ENCODE results near the gene SETD5. TPM values are rescaled to one million over a fixed set of nuclear protein-coding genes. Genes with fewer than 3 reads are reported as not detected.

SETD5 gene
- total RNA-seq, 2 experiments from 2014 or later, result 120 to 214 TPM

- no peaks in the 10 kb centered on the region for H3K9me3 ChIP-seq (ENCODE audit: low read length)
- no TSS peak for BruUV-seq (replicated peaks)
- ChIA-PET CTCF (ENCODE audit: unreplicated experiment) (interaction anchor here (1.0 kb wide), 1 partner anchor 10 kb away, joined by 5 read pairs; the partner anchor contains the start of gene THUMPD3), POLR2A (interaction anchor here (0.6 to 1.4 kb wide), 3 partner anchors 11 to 81 kb away, joined by 3 to 8 read pairs (median 4); partner anchors contain the start of gene THUMPD3)
- H3K27ac ChIP-seq (ENCODE audit: low read depth, low read length, poor library complexity, severe bottlenecking), result no peak overlapping the region
- H4K20me1 ChIP-seq (ENCODE audit: insufficient read depth, low read length), result 0 out of 2 replicates have a peak, but pooled peaks cover 4% of the 10 kb centered on the region
- no peaks in the 10 kb centered on the region for H3K9me2 ChIP-seq (ENCODE audit: insufficient read depth, low read length)
- no peaks in the 10 kb centered on the region for H3K4me1 ChIP-seq (ENCODE audit: insufficient read depth, low read length, poor library complexity, severe bottlenecking)
- no peak for DNase-seq (ENCODE audit: low spot score)
- no peaks in the 10 kb centered on the region for H3K79me2 ChIP-seq (ENCODE audit: insufficient read depth, low read depth, low read length)
- intact Hi-C loops (cut with micrococcal nuclease; ENCODE audit: unreplicated experiment), result no loop called here
- H3K4me3 ChIP-seq (ENCODE audit: low read depth, low read length, poor library complexity, severe bottlenecking), result no peak overlapping the region
- no peak overlapping the region for H2AFZ ChIP-seq (ENCODE audit: low read length)
- TF ChIP-seq EZH2phosphoT487 (IDR thresholded peaks at IDR 0.05; ENCODE audit: borderline replicate concordance, low read depth, low read length) (no peak), CTCF (conservative IDR thresholded peaks at IDR 0.05; ENCODE audit: low read length) (no peak)
- no peak overlapping the region for H3K4me2 ChIP-seq (ENCODE audit: low read length)
- H3K36me3 ChIP-seq (ENCODE audit: insufficient read depth, low read length), result peaks cover 95% of the 10 kb centered on the region
Observed at GRCh38 chr3:9373465-9373864, 23.9 kb upstream of the SETD5 start.

- TF ChIP-seq EZH2phosphoT487 (IDR thresholded peaks at IDR 0.05; ENCODE audit: borderline replicate concordance, low read depth, low read length) (no peak), CTCF (conservative IDR thresholded peaks at IDR 0.05; ENCODE audit: low read length) (no peak)
- ChIA-PET CTCF (ENCODE audit: unreplicated experiment) (no interaction called here), POLR2A (interaction anchor here (0.5 to 3.1 kb wide), 9 partner anchors 10 to 112 kb away, joined by 3 to 16 read pairs (median 4); partner anchors contain the start of gene THUMPD3)
- no TSS peak for BruUV-seq (replicated peaks)
- no peak overlapping the region for H3K4me2 ChIP-seq (ENCODE audit: low read length)
- H3K36me3 ChIP-seq (ENCODE audit: insufficient read depth, low read length), result peaks cover 85% of the 10 kb centered on the region
- no peaks in the 10 kb centered on the region for H3K9me3 ChIP-seq (ENCODE audit: low read length)
- no peak overlapping the region for H3K4me3 ChIP-seq (ENCODE audit: low read depth, low read length, poor library complexity, severe bottlenecking)
- H2AFZ ChIP-seq (ENCODE audit: low read length), result no peak overlapping the region
- H3K27ac ChIP-seq (ENCODE audit: low read depth, low read length, poor library complexity, severe bottlenecking), result no peak overlapping the region
- H3K9me2 ChIP-seq (ENCODE audit: insufficient read depth, low read length), result no peaks in the 10 kb centered on the region
- no peak for DNase-seq (ENCODE audit: low spot score)
- H3K79me2 ChIP-seq (ENCODE audit: insufficient read depth, low read depth, low read length), result no peaks in the 10 kb centered on the region
- intact Hi-C loops (cut with micrococcal nuclease; ENCODE audit: unreplicated experiment), result no loop called here
- H3K4me1 ChIP-seq (ENCODE audit: insufficient read depth, low read length, poor library complexity, severe bottlenecking), result no peaks in the 10 kb centered on the region
- 0 out of 2 replicates have a peak, but pooled peaks cover 4% of the 10 kb centered on the region for H4K20me1 ChIP-seq (ENCODE audit: insufficient read depth, low read length)
Observed at GRCh38 chr3:9377981-9378380, 19.4 kb upstream of the SETD5 start.

GRCh38 chr3:9379327-9379726, 18.1 kb upstream of the SETD5 start:
- CTCF ChIA-PET (ENCODE audit: unreplicated experiment), result no interaction called here
- no peak overlapping the region for H3K4me3 ChIP-seq (ENCODE audit: low read depth, low read length, poor library complexity, severe bottlenecking)

More at GRCh38 chr3:9379327-9379726, 18.1 kb upstream of the SETD5 start:
- H3K27ac ChIP-seq (ENCODE audit: low read depth, low read length, poor library complexity, severe bottlenecking), result no peak overlapping the region
- intact Hi-C loops (cut with micrococcal nuclease; ENCODE audit: unreplicated experiment), result no loop called here
- peaks cover 86% of the 10 kb centered on the region for H3K36me3 ChIP-seq (ENCODE audit: insufficient read depth, low read length)
- TF ChIP-seq CTCF (conservative IDR thresholded peaks at IDR 0.05; ENCODE audit: low read length) (no peak), EZH2phosphoT487 (IDR thresholded peaks at IDR 0.05; ENCODE audit: borderline replicate concordance, low read depth, low read length) (no peak)
- no peaks in the 10 kb centered on the region for H3K9me3 ChIP-seq (ENCODE audit: low read length)
- no peak for DNase-seq (ENCODE audit: low spot score)
- POLR2A ChIA-PET, result interaction anchor here (0.7 to 1.0 kb wide), 2 partner anchors 13 to 15 kb away, joined by 3 read pairs; no protein-coding TSS in a partner anchor
- no TSS peak for BruUV-seq (replicated peaks)
- no peaks in the 10 kb centered on the region for H3K79me2 ChIP-seq (ENCODE audit: insufficient read depth, low read depth, low read length)
- no peak overlapping the region for H3K4me2 ChIP-seq (ENCODE audit: low read length)
- H2AFZ ChIP-seq (ENCODE audit: low read length), result no peak overlapping the region
- peaks cover 4% of the 10 kb centered on the region; the same call in 1 of the 2 replicates for H4K20me1 ChIP-seq (ENCODE audit: insufficient read depth, low read length)
- no peaks in the 10 kb centered on the region for H3K9me2 ChIP-seq (ENCODE audit: insufficient read depth, low read length)
- no peaks in the 10 kb centered on the region for H3K4me1 ChIP-seq (ENCODE audit: insufficient read depth, low read length, poor library complexity, severe bottlenecking)

All from OCI-LY7 (cell line).